K562 (cell line): ENCODE measurements around the gene TMEM205. TPM values are rescaled to one million over a fixed set of nuclear protein-coding genes. Genes with fewer than 3 reads are reported as not detected.

Source experiments
- BHLHE40 ChIP-seq: IDR thresholded peaks from 2 replicates; pipeline ENCODE4 v1.6.1; 2011; ENCODE audit warnings: low read length, improper control_type of control experiment
- CBX3 ChIP-seq, 2 experiments: IDR thresholded peaks; 1 replicate in 1 of 2; 2 replicates in 1 of 2; pipeline ENCODE4 v1.6.1; 2012; ENCODE audit warnings: inconsistent platforms in 2 of 2, low read length in 2 of 2, borderline replicate concordance in 1 of 2, control low read depth in 1 of 2
- CCNT2 ChIP-seq: IDR thresholded peaks from 2 replicates; pipeline ENCODE4 v1.6.1; 2011; ENCODE audit warnings: borderline replicate concordance, low read depth, mild to moderate bottlenecking, moderate library complexity, mixed read lengths, low read length; ENCODE audit not compliant: insufficient read length; ENCODE audit errors: extremely low read depth
- DEAF1 ChIP-seq: fragments of 450-650 bp; formaldehyde crosslinking; IDR thresholded peaks from 2 replicates; pipeline ENCODE4 v1.4.0; 2020; ENCODE audit warnings: mild to moderate bottlenecking, moderate library complexity
- KDM1A ChIP-seq, 2 experiments: fragments of 450-650 bp; IDR thresholded peaks; 2 replicates each; pipeline ENCODE4 v1.6.1; 2016; ENCODE audit warnings: mild to moderate bottlenecking in 2 of 2
- KLF16 ChIP-seq: IDR thresholded peaks from 2 replicates; pipeline ENCODE4 v1.6.1; 2016; ENCODE audit warnings: antibody characterized with exemption
- MAZ ChIP-seq, 2 experiments: fragments of 450-650 bp in 1 of 2; sonication (generic) in 1 of 2; formaldehyde crosslinking; IDR thresholded peaks in 1 of 2; conservative IDR thresholded peaks in 1 of 2; 2 replicates each; pipeline versions ENCODE4 v1.4.0 to v1.5.0; 2020; ENCODE audit warnings: mild to moderate bottlenecking in 1 of 2, missing genetic modification reagents in 1 of 2
- MCM7 ChIP-seq, 2 experiments: fragments of 450-650 bp; IDR thresholded peaks; 2 replicates each; pipeline ENCODE4 v1.6.1; 2016 to 2018
- RAD21 ChIP-seq, 2 experiments: fragments of 250-450 bp in 1 of 2; fragments of 450-650 bp in 1 of 2; sonication (Bioruptor Pico) in 1 of 2; formaldehyde crosslinking in 1 of 2; IDR thresholded peaks in 1 of 2; conservative IDR thresholded peaks in 1 of 2; 2 replicates each; pipeline versions ENCODE4 v1.4.0 to v1.8.0; 2020 to 2022; ENCODE audit warnings: mild to moderate bottlenecking in 2 of 2, moderate library complexity in 1 of 2
- SPI1 ChIP-seq: IDR thresholded peaks from 2 replicates; pipeline ENCODE4 v1.6.1; 2011; ENCODE audit warnings: low read depth, low read length, control low read depth, borderline replicate concordance
- TEAD4 ChIP-seq, 2 experiments: sonication (generic) in 1 of 2; formaldehyde crosslinking in 1 of 2; IDR thresholded peaks; 2 replicates each; pipeline versions ENCODE4 v1.6.1 to v1.8.0; 2012 to 2022; ENCODE audit warnings: borderline replicate concordance in 1 of 2, inconsistent platforms in 1 of 2, low read length in 1 of 2, mild to moderate bottlenecking in 1 of 2, missing genetic modification reagents in 1 of 2
- ZBTB40 ChIP-seq, 2 experiments: fragments of 450-650 bp in 1 of 2; sonication (generic) in 1 of 2; formaldehyde crosslinking in 1 of 2; IDR thresholded peaks; 2 replicates each; pipeline versions ENCODE4 v1.7.1 to v1.9.0; 2016 to 2022; ENCODE audit warnings: inconsistent platforms in 1 of 2, mild to moderate bottlenecking in 1 of 2, missing genetic modification reagents in 1 of 2
- ZBTB7A ChIP-seq: IDR thresholded peaks from 2 replicates; pipeline ENCODE4 v1.6.1; 2011; ENCODE audit warnings: low read depth, mild to moderate bottlenecking, low read length, moderate library complexity, borderline replicate concordance; ENCODE audit not compliant: control insufficient read depth
- ZNF384 ChIP-seq: IDR thresholded peaks from 2 replicates; pipeline ENCODE4 v1.6.1; 2012; ENCODE audit warnings: low read depth, low read length, improper control_type of control experiment
- polyA plus RNA-seq, 8 experiments: library from polyadenylated mRNA; depleted of rRNA in 4 of 8; stranded (reverse) in 5 of 8; unstranded in 3 of 8; fragments of >200 nt; fragmentation: Nextera tagmentation in 2 of 8; fragmentation: Illumina TruSeq in 1 of 8; extraction: Ambion mirVana in 2 of 8; extraction: Trizol in 1 of 8; gene quantifications; 2 replicates each; pipeline versions ENCODE4 v1.2.1 to v1.2.3, GENCODE V29; 2011 to 2014; ENCODE audit warnings: inconsistent platforms in 1 of 8, missing spikeins in 1 of 8
- total RNA-seq, 7 experiments: library from RNA; depleted of rRNA in 6 of 7; stranded (reverse); fragments of >200 nt in 6 of 7; fragmentation: Illumina TruSeq in 2 of 7; extraction: Trizol in 2 of 7; gene quantifications; 2 replicates each; pipeline versions ENCODE4 v1.2.1 to v1.2.3, GENCODE V29; 2011 to 2021; ENCODE audit warnings: low replicate concordance in 1 of 7

Gene TMEM205
- total and polyA plus RNA-seq, 9 of the 15 experiments (the other 6 are each of a cell fraction or from before 2014, with no cell fraction given) = 21.3 to 81.5 (median 44.1) TPM

GRCh38 chr19:11293433-11294389, 52.4 kb downstream of the TMEM205 start (continued):
- peak; percentile 66 for TF ChIP-seq ZBTB40 (IDR thresholded peaks at IDR 0.05)
- TF ChIP-seq ZBTB40 (CRISPR knock-in tag; IDR thresholded peaks at IDR 0.05) = no peak
- TF ChIP-seq ZBTB7A = peak; percentile 91
- TF ChIP-seq TEAD4 (IDR thresholded peaks at IDR 0.05; ENCODE audit: low read length) = peak; percentile 28; the same call in 1 of the 2 replicates
- TF ChIP-seq TEAD4 (CRISPR knock-in tag; IDR thresholded peaks at IDR 0.05; ENCODE audit: borderline replicate concordance) = no peak
- TF ChIP-seq DEAF1 = peak; percentile 97
- peak; percentile 97 to 98 for TF ChIP-seq RAD21 (CRISPR knock-in tag; conservative IDR thresholded peaks at IDR 0.05 in 1 of 2, IDR thresholded peaks at IDR 0.05 in 1 of 2)
- peak; percentile 89 to 96 for TF ChIP-seq MAZ (CRISPR knock-in tag; conservative IDR thresholded peaks at IDR 0.05 in 1 of 2, IDR thresholded peaks at IDR 0.05 in 1 of 2)
- 0 out of 2 replicates have a peak, but pooled peaks have one; percentile 5 for TF ChIP-seq SPI1
- peak in 1 of 2 experiments; percentile 77; a peak in 1 of 4 replicates for TF ChIP-seq MCM7 (IDR thresholded peaks at IDR 0.05)
- TF ChIP-seq KDM1A (IDR thresholded peaks at IDR 0.05) = 0 out of 4 replicates have a peak, but pooled peaks of 1 of the 2 experiments have one; percentile 19
- TF ChIP-seq CBX3 (IDR thresholded peaks at IDR 0.05; ENCODE audit: borderline replicate concordance in 1 of 2, low read length in 2 of 2) = no peak
- peak; percentile 20 for TF ChIP-seq CCNT2
- 0 out of 2 replicates have a peak, but pooled peaks have one; percentile 52 for TF ChIP-seq KLF16
- TF ChIP-seq BHLHE40 = peak; percentile 35; the same call in 1 of the 2 replicates
- TF ChIP-seq ZNF384 = peak; percentile 67
